Heart left ventricle (tissue), 16 donors: ENCODE data around the gene ENOX1. TPM values are rescaled to one million over a fixed set of nuclear protein-coding genes. Genes with fewer than 3 reads are reported as not detected.

Experiments used
- ATAC-seq, 4 donors: fragments of 200-7000 bp; cut with Tn5 transposase; one replicate each; pipeline ENCODE4 v1.9.1; 2020 to 2022; ENCODE audit warnings: moderate library complexity in 4 of 4, mild to moderate bottlenecking in 3 of 4, moderate number of reproducible peaks in 1 of 4
- DNase-seq, 5 donors: peaks; one replicate each; pipeline ENCODE4 v3.0.0-alpha.2; 2020
- H3K27ac ChIP-seq, 12 donors: fragments of 200-600 bp; sonication (generic) in 4 of 12; one replicate each; pipeline versions ENCODE4 v1.5.0 to v1.8.0; 2016 to 2022; ENCODE audit warnings: mild to moderate bottlenecking in 2 of 12
- H3K27me3 ChIP-seq, 9 donors: fragments of 200-600 bp; sonication (generic) in 2 of 9; one replicate each; pipeline versions ENCODE4 v1.5.1 to v1.8.0; 2016 to 2022; ENCODE audit warnings: mild to moderate bottlenecking in 3 of 9
- H3K36me3 ChIP-seq, 9 donors: fragments of 200-600 bp; sonication (generic) in 2 of 9; one replicate each; pipeline versions ENCODE4 v1.5.0 to v1.8.0; 2018 to 2022; ENCODE audit warnings: mild to moderate bottlenecking in 2 of 9
- H3K4me1 ChIP-seq, 12 donors: fragments of 200-600 bp; sonication (generic) in 4 of 12; one replicate each; pipeline versions ENCODE4 v1.5.0 to v1.8.0; 2016 to 2022; ENCODE audit warnings: mild to moderate bottlenecking in 3 of 12
- H3K4me3 ChIP-seq, 12 donors: fragments of 200-600 bp; sonication (generic) in 4 of 12; one replicate each; pipeline versions ENCODE4 v1.5.0 to v1.8.0; 2017 to 2022; ENCODE audit warnings: mild to moderate bottlenecking in 9 of 12, moderate library complexity in 4 of 12
- H3K9me3 ChIP-seq, 12 donors: fragments of 200-600 bp; sonication (generic) in 4 of 12; one replicate each; pipeline versions ENCODE4 v1.5.0 to v1.8.0; 2016 to 2022; ENCODE audit warnings: mild to moderate bottlenecking in 1 of 12
- POLR2A ChIP-seq, 2 donors: fragments of 450-650 bp; IDR thresholded peaks; one replicate each; pipeline ENCODE4 v1.6.1; 2017; ENCODE audit warnings: antibody characterized with exemption in 2 of 2, mild to moderate bottlenecking in 2 of 2, moderate library complexity in 2 of 2
- WGBS, 4 donors: extraction: QIAGEN DNeasy Blood & Tissue Kit in 2 of 4; methylation state at CpG; one replicate each; pipeline versions ENCODE4 v1.1.5 to v1.1.7; 2013 to 2018; 5-methylcytosine and 5-hydroxymethylcytosine counted together
- intact Hi-C, 10 donors: fragments of 100-400 bp; cut with DNase I; formaldehyde crosslinking; loops; one replicate each; pipeline versions ENCODE4 v1.11.1 to v1.14.2; 2022
- polyA plus RNA-seq, 2 donors: library from polyadenylated mRNA; stranded (reverse); fragments of 200-250 nt; gene quantifications; one replicate each; pipeline ENCODE4 v1.2.3, GENCODE V29; 2013
- total RNA-seq, 9 donors: library from RNA; depleted of rRNA in 2 of 9; stranded (reverse); fragments of >200 nt in 2 of 9; fragmentation: NEBNext Ultra II Directional in 3 of 9; extraction: Animal tissue kit (Norgen Biotek cat#: 25700) in 3 of 9; gene quantifications; one replicate each; pipeline versions ENCODE4 v1.1.0 to v1.2.4, GENCODE V29; 2016 to 2023
- TF ChIP-seq, protein P1 (sequence below), 12 donors: fragments of 200-600 bp; sonication (generic) in 4 of 12; IDR thresholded peaks; one replicate each; pipeline versions ENCODE4 v1.5.0 to v1.8.0; 2018 to 2022; ENCODE audit warnings: antibody characterized with exemption in 12 of 12, mild to moderate bottlenecking in 5 of 12
- donor health status: ischemic (EF 13 %, LVEDD 7.1; RV severe dilation, severe dysfunction).
- donor health status: healthy with polysubstance abuse.
- donor health status: DM: no; HTN: yes; CAD: no.
- donor health status: DM: no; HTN: no; CAD: no.
- donor health status: ischemic (EF 25% LVEDD 6.9; RV normal size, moderate dysfunction).
- donor health status: ischemic (EF 25% LVEDD 5.7; RV mildly dilated, moderate dysfunction).
- donor health status: healthy.
- donor health status: DM: yes; HTN: yes; CAD: no.
- donor health status: ischemic (EF 35%, LVEDD 5.7; RV mildly dilated, moderate dysfunction).
- donor health status: nonischemic (EF 11% LVEDD 7.7; RV severe dilation, severe dysfunction).
- donor health status: DM: yes; HTN: yes; CAD: no.
- donor health status: PGD.
- donor health status: ischemic (EF 29% LVEDD 5.4; RV normal size, mild dysfunction).
- donor health status: nonischemic (EF 23%, LVEDD 6.1; RV moderate dilation, normal function).

The ENOX1 gene
- total and polyA plus RNA-seq, 11 donors: 2.0 to 10.1 (median 5.4) TPM

DNA sequence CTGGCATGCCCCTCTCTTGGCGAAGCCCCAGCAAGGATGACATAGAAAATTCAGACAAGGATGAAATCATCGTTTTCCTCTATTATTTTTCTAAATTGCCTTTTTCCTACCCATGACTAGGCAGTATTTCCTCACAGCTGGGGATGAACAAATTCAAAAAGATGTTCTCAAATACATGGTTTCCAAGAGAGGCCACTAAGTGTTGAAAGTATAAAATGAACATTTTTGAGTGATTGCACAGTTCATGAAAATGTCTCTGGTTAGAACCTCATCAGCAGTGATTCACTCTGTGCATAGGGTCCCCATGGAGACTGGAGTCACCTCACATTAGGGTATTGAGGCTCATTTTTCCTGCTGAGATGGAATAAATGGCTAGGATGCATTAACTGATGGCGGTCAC is 389.7 kb downstream of the ENOX1 start:
- Histone ChIP-seq H3K27ac (no peak overlapping the region), H3K4me3 (no peak overlapping the region), H3K9me3 (no peaks in the 10 kb centered on the region), H3K27me3 (no peaks in the 10 kb centered on the region), H3K4me1 (peaks cover 0 to 7% (median 0%) of the 10 kb centered on the region in 12 donors), H3K36me3 (no peaks in the 10 kb centered on the region)
- WGBS, 4 donors: 87 to 91% (median 89%) methylated on average over 3 of the region's 3 CpGs
- intact Hi-C loops: no loop called here
- ATAC-seq (no peak), DNase-seq (no peak)
- TF ChIP-seq, protein P1, sequence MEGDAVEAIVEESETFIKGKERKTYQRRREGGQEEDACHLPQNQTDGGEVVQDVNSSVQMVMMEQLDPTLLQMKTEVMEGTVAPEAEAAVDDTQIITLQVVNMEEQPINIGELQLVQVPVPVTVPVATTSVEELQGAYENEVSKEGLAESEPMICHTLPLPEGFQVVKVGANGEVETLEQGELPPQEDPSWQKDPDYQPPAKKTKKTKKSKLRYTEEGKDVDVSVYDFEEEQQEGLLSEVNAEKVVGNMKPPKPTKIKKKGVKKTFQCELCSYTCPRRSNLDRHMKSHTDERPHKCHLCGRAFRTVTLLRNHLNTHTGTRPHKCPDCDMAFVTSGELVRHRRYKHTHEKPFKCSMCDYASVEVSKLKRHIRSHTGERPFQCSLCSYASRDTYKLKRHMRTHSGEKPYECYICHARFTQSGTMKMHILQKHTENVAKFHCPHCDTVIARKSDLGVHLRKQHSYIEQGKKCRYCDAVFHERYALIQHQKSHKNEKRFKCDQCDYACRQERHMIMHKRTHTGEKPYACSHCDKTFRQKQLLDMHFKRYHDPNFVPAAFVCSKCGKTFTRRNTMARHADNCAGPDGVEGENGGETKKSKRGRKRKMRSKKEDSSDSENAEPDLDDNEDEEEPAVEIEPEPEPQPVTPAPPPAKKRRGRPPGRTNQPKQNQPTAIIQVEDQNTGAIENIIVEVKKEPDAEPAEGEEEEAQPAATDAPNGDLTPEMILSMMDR (IDR thresholded peaks at IDR 0.05): no peak
- TF ChIP-seq POLR2A (IDR thresholded peaks at IDR 0.05): no peak

DNA sequence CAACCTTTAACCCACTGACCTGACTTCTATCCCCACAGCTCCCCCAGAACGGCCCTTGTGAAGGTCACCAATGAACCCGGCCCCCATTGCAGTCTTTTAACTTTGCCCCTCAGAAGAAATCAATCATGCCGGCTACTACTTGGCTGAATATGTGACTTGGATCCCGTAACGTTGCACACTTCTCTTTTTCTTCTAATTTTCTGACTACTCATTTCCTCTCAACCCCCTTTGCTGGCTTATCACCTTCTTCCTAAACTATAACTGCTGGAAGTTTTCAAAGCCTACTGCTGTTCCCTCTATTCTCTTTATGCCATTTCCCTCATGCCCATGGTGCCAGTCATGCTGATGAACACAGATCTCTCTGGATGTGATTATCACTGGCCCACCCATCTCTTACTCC is 395.7 kb downstream of the ENOX1 start:
- TF ChIP-seq, protein P1 (IDR thresholded peaks at IDR 0.05): no peak
- Histone ChIP-seq H3K27me3 (no peaks in the 10 kb centered on the region), H3K9me3 (no peaks in the 10 kb centered on the region), H3K4me3 (no peak overlapping the region), H3K4me1 (peaks cover 0 to 10% (median 2%) of the 10 kb centered on the region in 12 donors), H3K36me3 (no peaks in the 10 kb centered on the region), H3K27ac (no peak overlapping the region)
- no peak for DNase-seq
- ATAC-seq: no peak
- WGBS, 4 donors: 60 to 70% (median 67%) methylated on average over 5 of the region's 5 CpGs
- intact Hi-C loops: no loop called here

DNA sequence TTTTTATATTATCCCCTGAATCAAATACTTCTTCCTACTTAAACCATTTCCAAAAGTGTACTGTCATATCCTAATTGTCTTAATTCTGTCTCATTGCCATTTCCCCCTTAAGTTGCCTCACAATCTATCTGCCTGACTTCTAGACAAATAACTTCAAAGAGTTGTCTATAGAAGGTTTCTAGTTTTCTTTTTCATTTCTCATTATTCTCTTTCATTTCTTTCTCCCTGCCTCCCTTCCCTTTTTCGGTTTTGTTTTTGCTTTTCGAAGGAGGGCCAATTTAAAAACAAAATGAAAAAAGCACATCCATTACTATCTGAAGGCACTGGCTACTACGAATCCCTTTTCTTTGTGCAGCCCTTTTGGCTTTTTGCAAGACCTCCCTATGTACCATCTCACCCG is 396.2 kb downstream of the ENOX1 start:
- H3K4me1 ChIP-seq: peaks cover 0 to 10% (median 2%) of the 10 kb centered on the region in 12 donors
- DNase-seq (no peak), ATAC-seq (no peak)
- no peaks in the 10 kb centered on the region for H3K36me3 ChIP-seq
- 70 to 85% (median 80%) methylated on average over 4 of the region's 4 CpGs for WGBS, 4 donors
- no peak overlapping the region for H3K4me3 ChIP-seq
- H3K27ac ChIP-seq: no peak overlapping the region
- no peaks in the 10 kb centered on the region for H3K9me3 ChIP-seq
- intact Hi-C loops: no loop called here
- TF ChIP-seq, protein P1 (IDR thresholded peaks at IDR 0.05): no peak
- TF ChIP-seq POLR2A (IDR thresholded peaks at IDR 0.05): no peak
- no peaks in the 10 kb centered on the region for H3K27me3 ChIP-seq

DNA sequence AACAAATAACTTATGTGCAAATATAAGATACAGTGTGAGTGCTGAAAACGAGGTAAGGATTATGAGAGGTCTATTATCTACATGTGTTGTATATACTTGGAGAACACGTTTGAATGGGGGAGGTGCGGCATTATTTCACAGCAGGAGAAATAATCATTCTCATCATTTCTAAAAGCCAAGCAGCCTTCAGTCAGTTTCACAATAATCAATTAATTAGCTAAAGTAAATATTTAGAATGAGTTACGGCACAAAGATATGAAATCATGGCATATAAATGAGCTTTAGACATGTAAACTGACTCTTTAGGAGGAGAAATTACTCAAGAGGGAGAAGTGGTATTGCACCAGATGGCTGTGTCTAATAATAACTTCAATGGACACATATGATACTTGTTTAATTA is 396.8 kb downstream of the ENOX1 start:
- Histone ChIP-seq H3K27ac (no peak overlapping the region), H3K9me3 (no peaks in the 10 kb centered on the region), H3K4me1 (peaks cover 0 to 10% (median 2%) of the 10 kb centered on the region in 12 donors), H3K4me3 (no peak overlapping the region), H3K36me3 (no peaks in the 10 kb centered on the region), H3K27me3 (no peaks in the 10 kb centered on the region)
- no peak for TF ChIP-seq POLR2A (IDR thresholded peaks at IDR 0.05)
- TF ChIP-seq, protein P1 (IDR thresholded peaks at IDR 0.05): no peak
- 67 to 80% (median 72%) methylated on average over 4 of the region's 4 CpGs for WGBS, 4 donors
- no peak for ATAC-seq
- no peak for DNase-seq
- intact Hi-C loops: loop anchor here in 1 of 10 donors (2.0 kb wide), 1 partner anchor 71 kb away; no protein-coding TSS in a partner anchor
